Nephron (organoid): ENCODE measurements around the gene EPN1.
A peak's percentile ranks its signal among the peaks of the same experiment; 100 is the strongest.

Experiments
- H3K27ac Mint-ChIP-seq, 3 experiments: 2 replicates each; pipeline ENCODE4 v1.8.0; 2020; ENCODE audit warnings: mixed read lengths in 3 of 3, mild to moderate bottlenecking in 2 of 3, moderate library complexity in 1 of 3
- H3K27me3 Mint-ChIP-seq: 2 replicates; pipeline ENCODE4 v1.8.0; 2021; ENCODE audit warnings: low read depth, mild to moderate bottlenecking, moderate library complexity, mixed read lengths
- H3K36me3 Mint-ChIP-seq: 2 replicates; pipeline ENCODE4 v1.8.0; 2020; ENCODE audit warnings: low read depth, mixed read lengths
- H3K4me1 Mint-ChIP-seq: 2 replicates; pipeline ENCODE4 v1.8.0; 2020; ENCODE audit warnings: mixed read lengths
- H3K4me3 Mint-ChIP-seq, 3 experiments: 2 replicates each; pipeline ENCODE4 v1.8.0; 2020; ENCODE audit warnings: mild to moderate bottlenecking in 3 of 3, mixed read lengths in 3 of 3, moderate library complexity in 2 of 3
- H3K9me3 Mint-ChIP-seq: 2 replicates; pipeline ENCODE4 v1.8.0; 2020; ENCODE audit warnings: mixed read lengths
- CTCF ChIP-seq, 3 experiments: fragments of 200-600 bp; sonication (generic); IDR thresholded peaks; one replicate each; pipeline ENCODE4 v1.5.0; 2021; ENCODE audit warnings: antibody characterized with exemption in 3 of 3; ENCODE audit not compliant: unreplicated experiment in 3 of 3

The EPN1 gene

GRCh38 chr19:55671054-55671378 is 4.0 kb upstream of the EPN1 start:
- peak overlapping the region in 1 of 3 experiments; percentile 14 for H3K4me3 Mint-ChIP-seq
- no peaks in the 10 kb centered on the region for H3K9me3 Mint-ChIP-seq
- H3K36me3 Mint-ChIP-seq, result peaks cover 55% of the 10 kb centered on the region
- H3K27ac Mint-ChIP-seq, result peak overlapping the region in 1 of 3 experiments; percentile 24
- no peak for TF ChIP-seq CTCF (IDR thresholded peaks at IDR 0.05; ENCODE audit: unreplicated experiment in 3 of 3)
- no peaks in the 10 kb centered on the region for H3K27me3 Mint-ChIP-seq
- peaks cover 24% of the 10 kb centered on the region for H3K4me1 Mint-ChIP-seq

- H3K27me3 Mint-ChIP-seq, result no peaks in the 10 kb centered on the region
- peaks cover 47% of the 10 kb centered on the region for H3K36me3 Mint-ChIP-seq
- no peak for TF ChIP-seq CTCF (IDR thresholded peaks at IDR 0.05; ENCODE audit: unreplicated experiment in 3 of 3)
- peak overlapping the region; percentile 48 to 64 (median 61) for H3K4me3 Mint-ChIP-seq
- no peaks in the 10 kb centered on the region for H3K9me3 Mint-ChIP-seq
- peaks cover 38% of the 10 kb centered on the region for H3K4me1 Mint-ChIP-seq
- H3K27ac Mint-ChIP-seq, result peak overlapping the region in 1 of 3 experiments; percentile 32
Observed at GRCh38 chr19:55672418-55672817, 2.6 kb upstream of the EPN1 start.

GRCh38 chr19:55673465-55673864 is 1.6 kb upstream of the EPN1 start:
- Mint-ChIP-seq H3K27me3 (no peaks in the 10 kb centered on the region), H3K9me3 (no peaks in the 10 kb centered on the region), H3K4me1 (peaks cover 44% of the 10 kb centered on the region), H3K36me3 (peaks cover 48% of the 10 kb centered on the region), H3K4me3 (peak overlapping the region; percentile 41 to 73 (median 44)), H3K27ac (peak overlapping the region; percentile 10 to 63 (median 27))
- no peak for TF ChIP-seq CTCF (IDR thresholded peaks at IDR 0.05; ENCODE audit: unreplicated experiment in 3 of 3)

GRCh38 chr19:55673889-55674288 is 1.1 kb upstream of the EPN1 start:
- no peak for TF ChIP-seq CTCF (IDR thresholded peaks at IDR 0.05; ENCODE audit: unreplicated experiment in 3 of 3)
- Mint-ChIP-seq H3K27me3 (no peaks in the 10 kb centered on the region), H3K4me1 (peaks cover 44% of the 10 kb centered on the region), H3K36me3 (peaks cover 52% of the 10 kb centered on the region), H3K4me3 (peak overlapping the region; percentile 41 to 73 (median 44)), H3K27ac (peak overlapping the region; percentile 10 to 63 (median 27)), H3K9me3 (no peaks in the 10 kb centered on the region)

- H3K36me3 Mint-ChIP-seq, result peaks cover 52% of the 10 kb centered on the region
- no peak for TF ChIP-seq CTCF (IDR thresholded peaks at IDR 0.05; ENCODE audit: unreplicated experiment in 3 of 3)
- H3K4me3 Mint-ChIP-seq, result peak overlapping the region; percentile 73 to 82 (median 79)
- H3K27me3 Mint-ChIP-seq, result no peaks in the 10 kb centered on the region
- peak overlapping the region in 2 of 3 experiments; percentile 65 to 68 for H3K27ac Mint-ChIP-seq
- H3K9me3 Mint-ChIP-seq, result no peaks in the 10 kb centered on the region
- peaks cover 44% of the 10 kb centered on the region for H3K4me1 Mint-ChIP-seq
Observed at GRCh38 chr19:55674459-55674840, 576 bp upstream of the EPN1 start.

- no peaks in the 10 kb centered on the region for H3K27me3 Mint-ChIP-seq
- no peak for TF ChIP-seq CTCF (IDR thresholded peaks at IDR 0.05; ENCODE audit: unreplicated experiment in 3 of 3)
- peak overlapping the region; percentile 95 to 98 (median 97) for H3K4me3 Mint-ChIP-seq
- peaks cover 44% of the 10 kb centered on the region for H3K4me1 Mint-ChIP-seq
- no peaks in the 10 kb centered on the region for H3K9me3 Mint-ChIP-seq
- peaks cover 53% of the 10 kb centered on the region for H3K36me3 Mint-ChIP-seq
- peak overlapping the region; percentile 69 to 94 (median 92) for H3K27ac Mint-ChIP-seq
Observed at GRCh38 chr19:55675661-55676354, 782 bp downstream of the EPN1 start.
